Keratinocyte (primary cell): ENCODE data around the gene AIG1. TPM values are rescaled to one million over a fixed set of nuclear protein-coding genes. Genes with fewer than 3 reads are reported as not detected.
"Not testable (repeated sequence)": the region's sequence is repeated elsewhere in the genome, so short reads cannot be mapped to it uniquely, and the experiment has no call there.

Experiments
- DNase-seq: peaks from one replicate; pipeline ENCODE4 v3.0.0-alpha.2; 2011; ENCODE audit warnings: low read depth, missing footprints, low spot score
- FAIRE-seq: peaks from 2 replicates; lab custom pipeline; 2011; peaks lifted over from hg19 to GRCh38; lab: Jason Lieb, UNC
- H2AFZ ChIP-seq: 2 replicates; pipeline ENCODE4 v1.6.0; 2012; ENCODE audit warnings: low read length, control low read depth, inconsistent platforms; ENCODE audit not compliant: control insufficient read depth
- H3K27ac ChIP-seq: 2 replicates; pipeline ENCODE4 v1.5.1; 2011; ENCODE audit warnings: low read length; ENCODE audit not compliant: control insufficient read depth, insufficient read depth
- H3K27me3 ChIP-seq: 3 replicates; pipeline ENCODE4 v1.6.0; 2011; ENCODE audit warnings: low read length; ENCODE audit not compliant: control insufficient read depth, insufficient read depth; ENCODE audit errors: extremely low read depth
- H3K36me3 ChIP-seq, 2 experiments: 2 replicates in 1 of 2; 3 replicates in 1 of 2; pipeline ENCODE4 v1.5.1; 2011; ENCODE audit warnings: low read length in 2 of 2, mild to moderate bottlenecking in 1 of 2; ENCODE audit not compliant: control insufficient read depth in 2 of 2, insufficient read depth in 2 of 2; ENCODE audit errors: extremely low read depth in 1 of 2
- H3K4me1 ChIP-seq: 3 replicates; pipeline ENCODE4 v1.5.1; 2011; ENCODE audit warnings: low read length; ENCODE audit not compliant: control insufficient read depth, insufficient read depth; ENCODE audit errors: extremely low read depth
- H3K4me2 ChIP-seq: 3 replicates; pipeline ENCODE4 v1.6.0; 2011; ENCODE audit warnings: low read depth, low read length; ENCODE audit not compliant: control insufficient read depth, insufficient read depth; ENCODE audit errors: extremely low read depth
- H3K4me3 ChIP-seq, 3 experiments: fragments of 200-600 bp in 1 of 3; sonication (generic) in 1 of 3; 2 replicates in 2 of 3; 3 replicates in 1 of 3; pipeline ENCODE4 v1.5.1; 2011 to 2016; ENCODE audit warnings: low read length in 3 of 3, mild to moderate bottlenecking in 3 of 3, control low read depth in 2 of 3, inconsistent platforms in 1 of 3, low read depth in 1 of 3, mixed read lengths in 1 of 3, mixed run types in 1 of 3, moderate library complexity in 1 of 3; ENCODE audit not compliant: control insufficient read depth in 2 of 3, insufficient read depth in 2 of 3; ENCODE audit errors: extremely low read depth in 1 of 3
- H3K79me2 ChIP-seq: 2 replicates; pipeline ENCODE4 v1.6.0; 2012; ENCODE audit warnings: low read length; ENCODE audit not compliant: control insufficient read depth, insufficient read depth
- H3K9ac ChIP-seq: 3 replicates; pipeline ENCODE4 v1.6.0; 2011; ENCODE audit warnings: low read length; ENCODE audit not compliant: control insufficient read depth, insufficient read depth; ENCODE audit errors: extremely low read depth
- H3K9me1 ChIP-seq: 3 replicates; pipeline ENCODE4 v1.6.0; 2011; ENCODE audit warnings: low read length; ENCODE audit not compliant: control insufficient read depth, insufficient read depth; ENCODE audit errors: extremely low read depth
- H3K9me3 ChIP-seq: 2 replicates; pipeline ENCODE4 v1.5.1; 2012; ENCODE audit warnings: low read depth, low read length; ENCODE audit not compliant: control insufficient read depth
- H4K20me1 ChIP-seq: 3 replicates; pipeline ENCODE4 v1.6.0; 2011; ENCODE audit warnings: low read length; ENCODE audit not compliant: control insufficient read depth, insufficient read depth; ENCODE audit errors: extremely low read depth
- CTCF ChIP-seq, 3 experiments: IDR thresholded peaks in 1 of 3; conservative IDR thresholded peaks in 1 of 3; optimal IDR thresholded peaks in 1 of 3; 2 replicates in 2 of 3; 3 replicates in 1 of 3; pipeline versions ENCODE3 to v1.5.1; 2011; ENCODE audit warnings: low read length in 3 of 3, mild to moderate bottlenecking in 3 of 3, moderate library complexity in 2 of 3, control low read depth in 1 of 3, inconsistent platforms in 1 of 3; ENCODE audit not compliant: insufficient read depth in 2 of 3; ENCODE audit errors: extremely low read depth in 1 of 3
- EZH2 ChIP-seq: IDR thresholded peaks from one replicate; pipeline ENCODE4 v1.6.1; 2012; ENCODE audit warnings: inconsistent platforms, mild to moderate bottlenecking, low read length, moderate library complexity
- dilution Hi-C: fragments of 300-500 bp; cut with MboI; formaldehyde crosslinking; loops from one replicate; pipeline ENCODE4 v1.7.0; 2020; ENCODE audit warnings: low sequenced_read_pairs; ENCODE audit not compliant: extremely low pct_ligation_motif_present
- polyA plus RNA-seq, 5 experiments: library from polyadenylated mRNA; depleted of rRNA in 3 of 5; stranded (reverse) in 3 of 5; stranded (forward) in 1 of 5; unstranded in 1 of 5; fragments of >200 nt; gene quantifications; 1 replicate in 1 of 5; 2 replicates in 3 of 5; 3 replicates in 1 of 5; pipeline versions ENCODE4 v1.2.1 to v1.2.3, GENCODE V29; 2011 to 2012; ENCODE audit warnings: missing spikeins in 2 of 5, low read depth in 1 of 5, low replicate concordance in 1 of 5

Gene AIG1
- polyA plus RNA-seq, 1 donor (not counting 4 experiments of a cell fraction or from before 2014, with no cell fraction given) = 77.1 TPM

- Histone ChIP-seq H3K4me1 (no peaks in the 10 kb centered on the region), H2AFZ (no peak overlapping the region), H3K4me3 (no peak overlapping the region), H3K9me1 (no peaks in the 10 kb centered on the region), H3K36me3 (no peaks in the 10 kb centered on the region), H3K9me3 (no peaks in the 10 kb centered on the region), H3K79me2 (peaks cover 8% of the 10 kb centered on the region), H3K27ac (no peak overlapping the region), H4K20me1 (no peaks in the 10 kb centered on the region), H3K4me2 (no peak overlapping the region), H3K9ac (no peak overlapping the region), H3K27me3 (no peaks in the 10 kb centered on the region)
- dilution Hi-C loops = no loop called here
- DNase-seq (no peak), FAIRE-seq (no peak)
- TF ChIP-seq EZH2 (no peak), CTCF (optimal IDR thresholded peaks at IDR 0.05 in 1 of 3, IDR thresholded peaks at IDR 0.05 in 1 of 3, conservative IDR thresholded peaks at IDR 0.05 in 1 of 3; ENCODE audit: extremely low read depth in 1 of 3, insufficient read depth in 2 of 3, low read length in 3 of 3) (no peak)
These were observed 18.0 kb downstream of the AIG1 start for GRCh38 chr6:143078468-143079324.

- no peak overlapping the region for H3K27ac ChIP-seq
- TF ChIP-seq EZH2 (no peak), CTCF (optimal IDR thresholded peaks at IDR 0.05 in 1 of 3, IDR thresholded peaks at IDR 0.05 in 1 of 3, conservative IDR thresholded peaks at IDR 0.05 in 1 of 3; ENCODE audit: extremely low read depth in 1 of 3, insufficient read depth in 2 of 3, low read length in 3 of 3) (no peak)
- no peaks in the 10 kb centered on the region for H3K9me3 ChIP-seq
- FAIRE-seq (no peak), DNase-seq (no peak)
- no peaks in the 10 kb centered on the region for H4K20me1 ChIP-seq
- H3K4me3 ChIP-seq = no peak overlapping the region
- no peaks in the 10 kb centered on the region for H3K4me1 ChIP-seq
- H3K36me3 ChIP-seq = no peaks in the 10 kb centered on the region
- H3K9me1 ChIP-seq = no peaks in the 10 kb centered on the region
- dilution Hi-C loops = no loop called here
- no peak overlapping the region for H3K4me2 ChIP-seq
- peaks cover 8% of the 10 kb centered on the region for H3K79me2 ChIP-seq
- H3K27me3 ChIP-seq = no peaks in the 10 kb centered on the region
- H3K9ac ChIP-seq = no peak overlapping the region
- no peak overlapping the region for H2AFZ ChIP-seq
These were observed 18.6 kb downstream of the AIG1 start for GRCh38 chr6:143079325-143079640.

GRCh38 chr6:143082274-143082673, 21.6 kb downstream of the AIG1 start:
- H3K36me3 ChIP-seq, H3K9ac ChIP-seq, H3K27me3 ChIP-seq, H2AFZ ChIP-seq, H3K4me1 ChIP-seq, FAIRE-seq, H3K27ac ChIP-seq, H3K9me1 ChIP-seq, DNase-seq, H3K79me2 ChIP-seq, dilution Hi-C loops, H3K4me3 ChIP-seq, H4K20me1 ChIP-seq, H3K4me2 ChIP-seq, H3K9me3 ChIP-seq: not testable (repeated sequence)

- H4K20me1 ChIP-seq, DNase-seq, H3K9me1 ChIP-seq, H3K9me3 ChIP-seq, FAIRE-seq, dilution Hi-C loops, H3K79me2 ChIP-seq, H3K4me1 ChIP-seq, H3K9ac ChIP-seq, H3K4me3 ChIP-seq, H3K27ac ChIP-seq, H3K36me3 ChIP-seq, H2AFZ ChIP-seq, H3K27me3 ChIP-seq, H3K4me2 ChIP-seq: not testable (repeated sequence)
These were observed 23.3 kb downstream of the AIG1 start for GRCh38 chr6:143084019-143084418.
